Measurements from ENCODE around the gene AMER1. TPM values are rescaled to one million over a fixed set of nuclear protein-coding genes. Genes with fewer than 3 reads are reported as not detected.

The AMER1 gene
- total RNA-seq, 4 donors from 2014 or later, result 3.4 to 9.5 (median 7.2) TPM

DNA sequence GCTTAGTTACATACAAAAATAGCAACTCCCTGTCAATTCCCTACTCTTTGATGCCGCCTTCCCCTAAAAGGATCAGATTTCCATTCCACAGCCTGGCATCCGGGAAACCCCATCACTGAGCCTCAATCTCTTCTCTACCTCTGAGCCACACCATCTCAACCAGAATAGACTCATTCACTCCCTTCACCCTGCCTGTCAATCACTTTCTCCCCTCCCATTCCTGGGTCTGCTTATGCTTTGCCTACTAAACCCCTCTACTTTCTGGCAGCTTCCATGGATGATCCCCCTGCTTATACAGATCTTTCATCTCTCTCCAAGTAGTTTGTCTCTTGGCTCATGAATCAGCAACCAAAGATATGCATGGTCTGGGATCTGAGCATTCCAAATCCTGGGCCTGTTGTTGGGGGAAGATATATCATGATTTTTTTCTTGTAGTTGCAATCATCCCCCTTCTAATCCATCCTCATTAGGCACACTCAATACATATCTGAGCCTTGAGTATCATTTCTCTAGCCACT lies 2.6 kb downstream of the AMER1 start:
- Histone ChIP-seq H3K4me1 (peaks cover 0 to 44% (median 4%) of the 10 kb centered on the region in 3 donors), H3K27ac (peak overlapping the region in 1 of 4 donors; percentile 91), H3K27me3 (no peaks in the 10 kb centered on the region), H3K4me3 (no peak overlapping the region), H3K36me3 (no peaks in the 10 kb centered on the region), H3K9me3 (no peaks in the 10 kb centered on the region)
- 71 to 100% methylated on average over 1 to 2 of the region's 2 CpGs for WGBS, 2 donors (ENCODE audit: low coverage in 1 of 2)
- no peak for ATAC-seq
- no peak for TF ChIP-seq CTCF (IDR thresholded peaks at IDR 0.05)
- no peak for TF ChIP-seq POLR2AphosphoS5 (IDR thresholded peaks at IDR 0.05)
- TF ChIP-seq POLR2A (IDR thresholded peaks at IDR 0.05), result no peak
- no peak for TF ChIP-seq EP300 (IDR thresholded peaks at IDR 0.05)

- no peaks in the 10 kb centered on the region for H3K27me3 ChIP-seq
- no peak overlapping the region for H3K27ac ChIP-seq
- ATAC-seq, result no peak
- H3K36me3 ChIP-seq, result peaks cover 0 to 2% of the 10 kb centered on the region in 2 donors
- no peak overlapping the region for H3K4me3 ChIP-seq
- no peaks in the 10 kb centered on the region for H3K9me3 ChIP-seq
- H3K4me1 ChIP-seq, result peaks cover 0 to 16% (median 0%) of the 10 kb centered on the region in 3 donors
- TF ChIP-seq POLR2A (IDR thresholded peaks at IDR 0.05) (no peak), EP300 (IDR thresholded peaks at IDR 0.05) (no peak), POLR2AphosphoS5 (IDR thresholded peaks at IDR 0.05) (no peak)
These were observed 7.5 kb downstream of the AMER1 start for GRCh38 chrX:64198036-64198435.

DNA sequence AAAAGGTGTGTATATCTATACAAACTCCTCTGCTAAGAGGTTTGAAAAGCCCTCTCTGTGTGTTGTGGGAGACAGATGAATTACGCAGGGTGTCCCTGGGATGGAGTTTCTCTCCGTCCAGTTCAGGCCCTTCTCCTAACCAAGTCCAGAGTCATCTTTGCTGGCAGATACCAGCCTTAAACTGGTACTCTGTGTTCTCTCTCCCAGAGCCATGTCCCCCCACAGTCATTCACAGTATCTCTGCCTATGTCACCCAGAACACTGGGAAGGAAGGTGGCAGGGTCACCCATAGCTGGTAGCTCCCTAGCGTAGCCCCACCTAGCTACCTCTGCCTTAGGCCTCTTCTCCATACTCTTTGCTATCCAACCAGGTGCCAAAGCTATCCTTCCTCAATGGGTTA lies 8.9 kb downstream of the AMER1 start:
- TF ChIP-seq POLR2AphosphoS5 (IDR thresholded peaks at IDR 0.05), result no peak

DNA sequence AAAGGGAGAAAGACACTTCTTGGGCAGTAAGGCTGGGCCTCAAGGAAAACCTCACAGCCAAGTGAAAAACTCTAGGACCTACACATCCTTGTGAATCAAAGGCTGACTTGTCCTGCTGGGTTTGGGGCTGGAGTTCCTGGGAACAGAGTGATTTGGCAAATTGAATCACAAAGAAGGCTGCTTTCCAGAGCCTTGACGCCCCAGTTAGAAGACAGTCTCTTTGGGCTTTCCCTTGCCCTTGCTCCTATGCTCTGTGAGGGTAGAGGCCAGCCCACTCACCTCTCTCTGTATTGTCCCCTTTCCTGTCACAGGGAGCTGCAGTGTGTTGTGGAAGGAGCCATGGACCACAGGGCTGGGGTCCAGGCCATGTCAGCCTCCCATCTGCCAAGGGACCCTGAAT lies 9.6 kb downstream of the AMER1 start:
- Histone ChIP-seq H3K4me1 (no peaks in the 10 kb centered on the region), H3K36me3 (peaks cover 0 to 24% of the 10 kb centered on the region in 2 donors), H3K9me3 (no peaks in the 10 kb centered on the region), H3K27ac (no peak overlapping the region), H3K27me3 (no peaks in the 10 kb centered on the region), H3K4me3 (no peak overlapping the region)
- no peak for TF ChIP-seq POLR2AphosphoS5 (IDR thresholded peaks at IDR 0.05)
- TF ChIP-seq POLR2A (IDR thresholded peaks at IDR 0.05), result no peak
- no peak for TF ChIP-seq CTCF (IDR thresholded peaks at IDR 0.05)
- 33% methylated on average over 1 of the region's 1 CpG; no CpG with 5 or more reads in 1 of the 2 donors for whole genome bisulfite sequencing, 2 donors (ENCODE audit: low coverage in 1 of 2)
- ATAC-seq, result no peak

More for the DNA sequence above, 8.9 kb downstream of the AMER1 start:
- H3K4me1 ChIP-seq, result peaks cover 0 to 2% (median 0%) of the 10 kb centered on the region in 3 donors
- no peak overlapping the region for H3K27ac ChIP-seq
- H3K27me3 ChIP-seq, result no peaks in the 10 kb centered on the region
- no peaks in the 10 kb centered on the region for H3K9me3 ChIP-seq
- ATAC-seq, result no peak
- no peak overlapping the region for H3K4me3 ChIP-seq
- peaks cover 0 to 17% of the 10 kb centered on the region in 2 donors for H3K36me3 ChIP-seq
- 80% methylated on average over 2 of the region's 3 CpGs; no CpG with 5 or more reads in 1 of the 2 donors for WGBS, 2 donors (ENCODE audit: low coverage in 1 of 2)

GRCh38 chrX:64192673-64193072 lies 12.8 kb downstream of the AMER1 start:
- WGBS, 2 donors (ENCODE audit: low coverage in 1 of 2), result 93% methylated on average over 3 of the region's 5 CpGs; no CpG with 5 or more reads in 1 of the 2 donors
- ATAC-seq, result no peak
- Histone ChIP-seq H3K4me3 (no peak overlapping the region), H3K27me3 (no peaks in the 10 kb centered on the region), H3K4me1 (no peaks in the 10 kb centered on the region), H3K36me3 (peaks cover 0 to 38% of the 10 kb centered on the region in 2 donors), H3K9me3 (no peaks in the 10 kb centered on the region), H3K27ac (no peak overlapping the region)
- TF ChIP-seq CTCF (IDR thresholded peaks at IDR 0.05) (no peak), POLR2A (IDR thresholded peaks at IDR 0.05) (no peak)

GRCh38 chrX:64192040-64192439 lies 13.5 kb downstream of the AMER1 start:
- Histone ChIP-seq H3K4me3 (no peak overlapping the region), H3K27me3 (no peaks in the 10 kb centered on the region), H3K9me3 (no peaks in the 10 kb centered on the region), H3K27ac (no peak overlapping the region), H3K4me1 (no peaks in the 10 kb centered on the region), H3K36me3 (peaks cover 0 to 38% of the 10 kb centered on the region in 2 donors)
- ATAC-seq, result no peak
- WGBS, 2 donors (ENCODE audit: low coverage in 1 of 2), result 90 to 100% methylated on average over 2 of the region's 3 CpGs
- no peak for TF ChIP-seq POLR2A (IDR thresholded peaks at IDR 0.05)
- TF ChIP-seq EP300 (IDR thresholded peaks at IDR 0.05), result no peak
- no peak for TF ChIP-seq POLR2AphosphoS5 (IDR thresholded peaks at IDR 0.05)
- no peak for TF ChIP-seq CTCF (IDR thresholded peaks at IDR 0.05)

Data from gastroesophageal sphincter (tissue), 4 donors.